Mucosa of descending colon (tissue), 3 donors: ENCODE measurements around the gene FMO2. TPM values are rescaled to one million over a fixed set of nuclear protein-coding genes. Genes with fewer than 3 reads are reported as not detected.

Experiments used
- ATAC-seq: fragments of 200-7000 bp; cut with Tn5 transposase; one replicate; pipeline ENCODE4 v1.9.1; 2020; ENCODE audit warnings: mild to moderate bottlenecking, moderate library complexity
- DNase-seq, 3 donors: peaks; one replicate each; pipeline ENCODE4 v3.0.0-alpha.2; 2020
- H3K36me3 ChIP-seq: fragments of 200-600 bp; one replicate; pipeline ENCODE4 v1.8.0; 2021; ENCODE audit warnings: low read depth, mild to moderate bottlenecking
- H3K4me1 ChIP-seq: fragments of 200-600 bp; one replicate; pipeline ENCODE4 v1.8.0; 2021; ENCODE audit warnings: low read depth, mild to moderate bottlenecking
- H3K4me3 ChIP-seq: fragments of 200-600 bp; one replicate; pipeline ENCODE4 v1.8.0; 2021; ENCODE audit warnings: mild to moderate bottlenecking
- H3K9me3 ChIP-seq: fragments of 200-600 bp; one replicate; pipeline ENCODE4 v1.8.0; 2021; ENCODE audit warnings: mild to moderate bottlenecking
- CTCF ChIP-seq: fragments of 200-600 bp; IDR thresholded peaks from one replicate; pipeline ENCODE4 v1.8.0; 2022; ENCODE audit warnings: antibody characterized with exemption, mild to moderate bottlenecking
- intact Hi-C, 2 donors: fragments of 100-400 bp; cut with DNase I in 1 of 2; cut with micrococcal nuclease in 1 of 2; formaldehyde crosslinking; loops; one replicate each; pipeline versions ENCODE4 v1.11.0 to v1.11.1; 2022; cut with DNase I, micrococcal nuclease
- long read RNA-seq, 2 donors: library from polyadenylated mRNA; unstranded; transcript quantifications; one replicate each; pipeline ENCODE4 v2.0.0, GENCODE V29; 2019 to 2021
- total RNA-seq, 3 donors: library from RNA; stranded (reverse); fragmentation: NEBNext Ultra II Directional in 2 of 3; extraction: Animal tissue kit (Norgen Biotek cat#: 25700) in 2 of 3; gene quantifications; one replicate each; pipeline versions ENCODE4 v1.2.1 to v1.2.4, GENCODE V29; 2021 to 2023
- donor health status: DM: no; HTN: no; CAD: no; lungs with moderate emphysema.
- donor health status: DM: no; HTN: no; CAD: no.
- donor health status: DM: no; HTN: yes; CAD: no.

Gene FMO2
- 1 to 10 TPM in 2 of 3 donors, under 1 TPM in 1; 0.55 to 6.1 (median 1.2) TPM for total RNA-seq
- long read RNA-seq, donor 1, partial matches to known transcripts: 1 of 4 reads
- long read RNA-seq, donor 1, other reads (novel, unspliced or antisense): 3 of 4 reads
- long read RNA-seq, donor 2, partial matches to known transcripts: 1 of 1 reads
- long read RNA-seq, donor 2, other reads (novel, unspliced or antisense): 0 of 1 reads

- intact Hi-C loops: no loop called here
- Histone ChIP-seq H3K4me1 (no peaks in the 10 kb centered on the region), H3K9me3 (no peaks in the 10 kb centered on the region), H3K4me3 (no peak within 1 kb of the TSS), H3K36me3 (no peaks in the 10 kb centered on the region)
- no peak for TF ChIP-seq CTCF
- ATAC-seq (no peak), DNase-seq (no peak)
These were observed at the start of gene FMO2 for GRCh38 chr1:171185091-171185490. Gene FMO2 (plus strand): TSS chr1:171185300. CDS start chr1:171185714, 414 bp downstream.

DNA sequence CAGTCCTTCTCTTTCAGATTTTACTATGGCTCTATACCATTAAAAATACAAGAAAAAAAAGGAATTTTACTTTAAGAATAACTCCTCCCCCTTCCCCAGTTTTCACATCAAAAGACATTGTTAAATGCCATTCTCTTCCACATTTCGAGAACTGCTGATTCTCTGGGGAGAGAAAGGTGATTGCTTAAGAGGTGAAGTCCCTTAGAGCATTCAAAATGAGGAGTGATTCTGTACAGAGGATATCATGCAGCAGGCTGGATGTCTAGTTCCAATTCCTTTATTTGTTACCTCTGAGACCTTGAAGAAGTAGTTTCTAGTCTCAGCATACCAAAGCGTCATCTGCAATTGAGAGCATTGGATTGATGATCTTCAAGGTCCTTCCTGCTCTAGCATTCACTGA is 47.5 kb upstream of the FMO2 start:
- no peak for ATAC-seq
- intact Hi-C loops: no loop called here
- no peak for TF ChIP-seq CTCF

DNA sequence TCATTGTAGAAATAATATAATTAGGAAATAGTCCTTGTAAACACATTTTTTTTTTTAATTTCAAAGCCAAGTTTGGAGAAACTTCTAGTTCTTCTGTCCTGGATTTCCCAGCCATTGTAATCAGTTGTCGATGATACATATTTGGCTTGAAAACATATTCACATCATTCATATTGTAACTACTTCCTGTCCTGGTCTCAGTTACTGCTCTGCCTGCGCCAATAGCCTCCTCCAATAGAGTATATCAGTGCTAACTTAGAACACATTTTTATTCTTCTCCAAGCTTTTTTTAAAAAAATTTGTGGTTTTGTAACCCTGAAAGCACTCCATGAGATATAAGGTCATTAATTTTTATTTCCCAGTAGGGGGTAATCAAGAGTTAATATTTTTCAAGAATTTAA is 46.1 kb upstream of the FMO2 start:
- no peak for ATAC-seq
- intact Hi-C loops: no loop called here
- TF ChIP-seq CTCF: no peak
- Histone ChIP-seq H3K36me3 (no peaks in the 10 kb centered on the region), H3K9me3 (no peaks in the 10 kb centered on the region), H3K4me1 (no peaks in the 10 kb centered on the region), H3K4me3 (no peak overlapping the region)
- no peak for DNase-seq

More for the DNA sequence above, 47.5 kb upstream of the FMO2 start:
- Histone ChIP-seq H3K9me3 (no peaks in the 10 kb centered on the region), H3K4me1 (no peaks in the 10 kb centered on the region), H3K4me3 (no peak overlapping the region), H3K36me3 (no peaks in the 10 kb centered on the region)
- DNase-seq: no peak

DNA sequence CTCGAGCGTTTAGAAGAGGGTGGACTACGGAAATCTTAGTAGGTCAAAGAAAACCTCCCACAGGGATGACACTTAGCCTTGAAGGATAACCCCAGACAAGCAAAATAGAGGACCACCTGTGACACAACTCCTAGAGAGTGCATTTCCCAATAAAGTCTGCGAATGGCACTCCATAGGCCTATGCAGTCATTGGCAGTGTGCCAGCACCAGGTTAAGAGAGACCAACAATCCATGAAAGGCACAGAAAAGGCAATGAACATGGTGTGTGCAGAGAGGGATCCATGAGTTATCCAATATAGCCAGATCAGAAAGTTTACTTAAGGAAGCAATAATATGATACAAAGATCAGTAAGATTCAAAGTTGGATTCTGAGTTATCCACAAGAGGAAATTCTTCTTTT is 45.2 kb upstream of the FMO2 start:
- intact Hi-C loops: no loop called here
- H3K4me3 ChIP-seq: no peak overlapping the region

GRCh38 chr1:171140401-171140800 is 44.7 kb upstream of the FMO2 start:
- intact Hi-C loops: no loop called here
- DNase-seq (no peak), ATAC-seq (no peak)
- no peaks in the 10 kb centered on the region for H3K4me1 ChIP-seq
- no peaks in the 10 kb centered on the region for H3K36me3 ChIP-seq
- no peaks in the 10 kb centered on the region for H3K9me3 ChIP-seq
- no peak overlapping the region for H3K4me3 ChIP-seq
- TF ChIP-seq CTCF: no peak

More for the DNA sequence above, 45.2 kb upstream of the FMO2 start:
- Histone ChIP-seq H3K4me1 (no peaks in the 10 kb centered on the region), H3K9me3 (no peaks in the 10 kb centered on the region), H3K36me3 (no peaks in the 10 kb centered on the region)
- no peak for ATAC-seq
- DNase-seq: no peak
- no peak for TF ChIP-seq CTCF
